ENCODE measurements around the gene CDK14.

The CDK14 gene

DNA sequence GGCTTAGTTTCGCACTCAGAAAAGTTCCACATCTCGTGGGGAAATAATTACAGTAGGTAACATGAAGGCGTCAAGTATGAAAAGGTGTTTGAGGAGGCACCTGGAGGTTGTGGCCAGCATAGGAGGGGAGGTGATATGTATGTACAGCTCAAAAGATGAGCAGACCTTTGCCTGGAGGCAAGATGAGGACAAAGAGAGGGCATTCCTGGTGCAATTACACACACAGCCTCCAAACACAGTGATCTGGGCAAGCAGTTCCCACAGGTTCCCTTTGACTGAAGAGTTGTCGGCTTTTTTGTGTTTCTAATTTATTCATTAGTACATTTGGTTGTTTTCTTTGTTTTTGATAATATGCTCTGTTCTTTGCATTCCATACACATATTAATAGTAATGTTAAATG lies 46.9 kb downstream of the CDK14 start:
- DNase-seq = no peak

DNA sequence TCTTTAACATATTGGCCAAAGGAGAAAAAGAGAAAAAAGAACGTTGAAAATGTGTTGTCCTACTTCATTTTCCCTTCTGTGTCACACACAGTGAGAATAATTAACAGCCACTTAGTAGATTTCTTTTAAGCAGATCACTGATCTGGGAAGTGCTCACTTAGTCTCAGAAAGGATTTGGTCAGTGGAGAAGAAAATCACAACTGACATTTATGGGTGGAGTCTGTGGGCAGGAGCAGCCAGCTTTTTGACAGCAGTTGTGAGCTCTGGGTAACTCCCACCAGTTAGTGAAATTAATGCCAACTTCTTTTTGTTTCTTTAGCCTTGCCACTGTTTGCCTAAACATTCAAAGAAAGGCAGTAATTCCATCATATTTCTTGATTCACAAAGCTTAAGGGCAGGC lies 49.7 kb downstream of the CDK14 start:
- DNase-seq = no peak

DNA sequence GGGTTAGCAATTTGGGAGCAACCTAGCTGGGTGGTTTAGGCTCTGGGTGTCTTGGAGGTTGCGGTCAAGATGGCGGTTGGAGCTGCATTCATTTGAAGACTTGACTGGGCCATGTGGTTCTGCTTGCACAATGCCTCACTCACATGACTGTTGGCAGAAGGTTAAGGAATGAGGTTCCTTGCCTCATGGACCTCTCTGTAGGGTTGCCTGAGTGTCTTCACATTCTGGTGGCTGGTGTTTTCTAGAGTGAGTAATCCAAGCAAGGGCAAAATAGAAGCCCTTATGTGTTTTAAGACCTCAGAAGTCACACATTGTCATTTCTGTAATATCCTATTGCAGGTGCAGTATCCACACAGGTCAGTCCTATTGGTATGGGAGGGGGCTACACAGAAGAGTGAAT lies 52.0 kb downstream of the CDK14 start:
- DNase-seq = no peak

DNA sequence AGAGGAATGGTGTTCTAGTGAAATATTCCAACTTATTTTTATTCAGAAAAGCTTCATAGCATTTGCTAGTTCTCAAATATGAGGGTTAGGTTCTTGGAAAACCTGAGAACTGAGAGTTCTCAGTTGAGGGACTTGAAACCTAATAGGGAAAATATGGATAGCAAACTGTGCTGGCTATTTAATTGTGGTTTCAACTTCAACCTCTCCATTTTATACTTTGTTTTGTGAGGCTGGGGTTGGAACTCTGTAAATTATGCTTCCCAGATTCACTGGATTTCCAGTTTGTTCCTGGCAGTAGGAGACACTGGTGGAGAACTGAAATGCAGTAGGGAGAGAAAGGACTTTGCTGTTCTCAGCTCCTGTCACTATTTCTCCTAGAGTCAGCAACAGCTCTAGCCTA lies 52.7 kb downstream of the CDK14 start:
- DNase-seq = no peak

DNA sequence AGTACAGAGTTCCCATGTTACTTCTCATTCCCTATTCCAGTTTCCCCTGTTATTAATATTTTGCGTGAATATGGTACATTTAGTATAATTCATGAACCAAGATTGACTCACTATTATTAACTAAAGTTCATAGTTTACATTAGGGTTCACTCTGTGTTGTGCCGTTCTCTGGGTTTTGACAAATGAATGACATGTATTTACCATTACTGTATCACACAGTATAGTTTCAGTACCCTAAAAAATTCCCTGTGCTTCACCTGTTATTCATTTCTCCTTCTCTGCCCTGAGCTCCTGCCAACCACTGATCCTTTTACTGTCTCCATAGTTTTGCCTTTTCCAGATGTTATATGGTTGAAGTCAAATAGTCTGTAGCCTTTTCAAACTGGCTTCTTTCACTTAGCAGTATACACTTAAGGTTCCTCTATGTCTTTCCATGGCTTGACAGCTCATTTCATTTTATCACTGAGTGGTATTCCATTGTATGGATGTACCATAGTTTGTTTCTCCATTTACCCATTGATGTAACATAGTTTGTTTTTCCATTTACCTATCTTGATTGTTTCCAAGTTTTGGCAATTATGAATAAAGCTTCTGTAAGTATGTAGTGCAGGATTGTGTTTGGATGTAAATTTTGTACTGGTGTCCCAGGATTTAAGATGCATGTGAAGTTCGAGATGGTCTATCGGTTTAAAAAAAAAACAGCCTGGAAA lies 58.8 kb downstream of the CDK14 start:
- DNase-seq = no peak

DNA sequence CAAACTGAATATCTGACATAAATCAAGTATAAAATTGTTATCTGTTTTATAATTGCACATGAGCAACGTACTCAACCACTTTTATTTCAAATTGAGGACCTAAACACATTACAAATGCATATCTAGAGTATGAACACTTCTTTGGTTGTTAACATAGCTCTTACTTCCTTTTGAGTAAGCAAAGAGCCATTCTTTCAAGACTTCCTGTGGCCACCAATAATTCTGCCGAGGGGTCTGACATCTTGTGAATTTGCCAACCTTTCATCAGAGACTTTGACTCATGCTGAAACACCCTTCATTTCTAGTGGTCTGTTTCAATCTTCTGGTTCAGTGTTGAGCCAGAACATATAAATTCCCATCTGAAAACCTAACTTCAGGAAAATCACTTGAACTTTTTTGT lies 59.4 kb downstream of the CDK14 start:
- DNase-seq = peak; percentile 97

DNA sequence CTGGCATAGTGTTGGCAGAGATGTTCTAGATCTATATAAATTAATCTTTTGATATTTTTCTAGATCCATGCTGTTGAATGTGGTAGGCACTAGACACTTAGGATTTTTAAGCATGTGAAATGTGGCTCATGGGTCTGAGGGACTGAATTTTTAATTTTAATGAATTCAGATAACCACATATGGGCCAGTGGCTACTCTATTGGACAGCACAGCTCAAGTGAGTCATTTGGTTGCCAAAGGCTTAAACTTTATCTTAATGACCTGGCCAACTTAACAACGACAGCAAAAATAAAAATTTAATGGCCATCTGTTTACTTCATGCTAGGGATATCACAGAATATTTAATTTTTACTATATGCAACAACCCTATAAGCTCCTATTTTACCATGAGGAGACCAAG lies 61.4 kb downstream of the CDK14 start:
- no peak for DNase-seq

DNA sequence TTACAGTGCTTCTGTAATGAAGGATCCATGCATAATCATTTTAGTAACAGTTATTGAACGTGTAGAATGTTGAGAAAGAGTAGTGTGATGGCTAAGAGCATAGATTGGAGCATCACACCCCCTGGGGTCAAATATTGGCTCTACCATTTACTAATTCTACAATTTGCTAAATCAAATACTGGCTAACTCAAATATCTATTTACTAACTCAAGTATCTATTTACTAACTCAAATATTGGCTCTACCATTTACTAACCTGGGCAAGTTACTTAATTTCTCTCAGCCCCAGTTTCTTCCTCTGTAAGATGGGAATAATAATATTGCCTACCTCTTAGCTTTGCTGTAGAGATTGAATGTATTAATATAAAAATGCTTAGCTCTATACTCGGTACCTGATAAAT lies 64.0 kb downstream of the CDK14 start:
- DNase-seq = no peak

DNA sequence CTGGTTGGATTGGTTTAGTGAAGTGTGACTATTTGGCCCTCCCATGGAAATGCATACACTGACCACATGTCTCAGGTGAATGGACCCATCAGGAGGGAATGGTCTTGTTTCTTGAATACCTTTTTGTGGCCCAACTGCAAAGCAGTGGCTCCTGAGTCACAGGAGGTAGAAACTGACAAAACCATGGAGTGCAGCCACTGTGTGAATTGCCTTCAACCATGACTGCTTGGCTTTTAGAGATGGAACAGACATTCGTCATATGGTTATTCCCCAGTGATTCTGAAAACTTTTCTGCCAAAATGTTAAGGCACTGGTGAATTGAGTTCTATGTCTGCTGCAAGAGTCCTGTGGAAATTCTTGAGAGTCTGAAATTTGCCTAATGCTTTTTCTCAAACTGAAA lies 64.7 kb downstream of the CDK14 start:
- no peak for DNase-seq

DNA sequence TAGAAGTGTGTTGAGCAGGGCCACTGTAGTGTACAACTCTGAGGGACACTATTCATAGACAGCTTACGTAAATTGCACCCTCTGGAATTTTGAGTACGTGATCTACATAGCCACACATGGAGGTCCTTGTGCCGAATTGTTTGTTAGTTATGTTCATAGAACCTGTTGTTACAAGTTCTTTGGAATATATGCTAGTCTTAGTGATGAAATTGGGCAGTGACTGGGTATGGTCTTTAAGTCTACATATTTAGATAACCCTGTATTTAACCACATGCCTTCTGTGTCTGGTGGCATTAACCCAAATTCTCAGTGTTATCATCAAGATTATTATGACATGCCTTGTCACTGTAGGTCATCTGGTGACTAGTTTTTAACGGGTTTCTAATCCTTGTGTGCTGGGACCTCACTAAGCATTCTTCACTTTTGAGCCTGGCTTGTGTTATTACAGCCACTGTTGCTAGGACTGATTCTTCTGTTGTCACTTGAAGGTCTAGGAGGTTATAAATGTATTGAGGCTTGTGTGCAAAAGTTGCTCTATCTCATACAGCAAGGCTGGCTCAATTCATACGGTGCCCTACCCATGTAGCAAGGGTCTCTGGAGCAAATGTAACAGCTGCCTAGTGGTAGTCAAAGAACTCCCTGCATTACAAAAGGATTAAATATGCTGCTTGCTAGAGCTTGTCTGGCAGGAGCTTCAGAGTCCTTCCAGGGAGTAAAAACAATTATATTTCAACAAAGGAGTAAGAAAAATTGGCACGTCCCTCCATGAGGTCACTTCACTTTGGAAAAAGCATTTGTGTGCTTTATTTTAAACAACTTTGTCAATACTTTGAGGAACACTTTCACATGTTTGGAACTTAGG lies 65.4 kb downstream of the CDK14 start:
- DNase-seq = peak; percentile 29

DNA sequence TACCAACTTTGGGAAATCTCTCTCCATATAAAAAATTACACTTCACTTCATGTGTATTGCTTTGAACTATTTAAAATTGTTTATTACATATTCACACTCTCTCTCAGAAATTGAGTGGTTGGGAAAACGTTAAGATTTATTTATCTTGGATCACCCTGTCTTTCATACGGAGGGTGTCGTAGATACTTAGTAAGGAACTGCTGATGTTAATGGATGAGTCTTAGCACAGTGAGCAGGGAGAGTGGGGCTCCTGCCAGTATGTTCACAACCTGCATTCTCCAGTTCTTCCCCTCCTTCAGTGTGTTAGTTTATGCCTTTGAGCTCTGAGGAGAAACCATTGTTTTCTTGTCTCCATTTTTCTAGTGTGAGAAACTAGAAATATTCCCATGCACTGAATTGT lies 67.1 kb downstream of the CDK14 start:
- DNase-seq = no peak

DNA sequence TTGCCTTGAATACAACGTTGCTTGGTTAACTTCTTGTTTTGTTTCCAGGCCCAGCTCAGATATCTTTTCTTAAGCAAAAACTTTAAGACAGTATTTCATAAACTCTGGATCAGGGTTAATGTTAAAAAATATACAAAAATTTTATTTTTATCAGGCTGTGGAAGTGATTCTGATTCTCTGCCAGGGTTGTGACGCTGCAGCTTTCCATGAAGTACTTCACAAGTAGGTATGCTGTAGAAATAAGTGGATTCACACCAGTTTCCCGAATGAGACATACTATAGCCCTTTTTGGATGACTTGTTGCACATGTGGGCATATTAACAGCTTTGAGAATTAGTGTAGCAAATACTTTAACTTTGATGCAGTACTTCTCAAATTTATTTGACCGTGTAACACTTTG lies 70.1 kb downstream of the CDK14 start:
- no peak for DNase-seq

DNA sequence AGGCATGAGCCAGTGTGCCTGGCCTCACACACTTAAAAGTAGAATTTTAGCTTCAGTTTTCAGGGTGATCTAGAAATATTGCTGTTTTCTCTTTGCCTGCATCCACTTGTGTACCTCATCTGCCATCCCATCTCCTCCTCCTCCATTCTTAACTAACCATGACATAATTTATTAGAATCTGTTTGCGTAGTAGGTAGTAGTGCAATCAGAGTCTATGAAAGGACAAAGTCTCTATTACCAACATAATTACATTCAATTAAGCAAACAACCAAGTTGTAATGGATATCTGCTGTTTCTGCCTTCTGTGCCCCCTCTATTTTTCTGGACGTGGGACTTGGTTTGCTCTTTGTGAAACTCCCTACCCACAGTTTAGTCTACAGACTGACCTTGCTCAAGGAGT lies 72.9 kb downstream of the CDK14 start:
- DNase-seq = no peak

DNA sequence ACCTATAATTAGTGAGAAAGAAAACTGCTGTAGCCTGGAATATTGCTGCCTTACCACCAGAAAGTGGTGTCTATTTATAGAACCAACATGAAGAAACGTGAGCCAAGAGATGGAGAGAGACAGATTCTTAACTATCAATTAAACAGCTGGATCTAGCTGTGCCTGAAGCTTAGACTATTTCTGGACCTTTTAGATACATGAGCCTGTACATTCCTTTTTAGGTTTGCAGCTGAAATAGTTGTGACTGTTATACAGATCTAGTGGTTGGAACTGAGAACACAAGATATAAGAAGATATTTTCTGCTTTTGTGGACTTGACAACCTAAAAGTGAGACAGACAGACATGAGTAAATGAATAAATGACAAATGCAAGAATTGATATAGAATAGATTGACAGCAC lies 73.4 kb downstream of the CDK14 start:
- DNase-seq = no peak

DNA sequence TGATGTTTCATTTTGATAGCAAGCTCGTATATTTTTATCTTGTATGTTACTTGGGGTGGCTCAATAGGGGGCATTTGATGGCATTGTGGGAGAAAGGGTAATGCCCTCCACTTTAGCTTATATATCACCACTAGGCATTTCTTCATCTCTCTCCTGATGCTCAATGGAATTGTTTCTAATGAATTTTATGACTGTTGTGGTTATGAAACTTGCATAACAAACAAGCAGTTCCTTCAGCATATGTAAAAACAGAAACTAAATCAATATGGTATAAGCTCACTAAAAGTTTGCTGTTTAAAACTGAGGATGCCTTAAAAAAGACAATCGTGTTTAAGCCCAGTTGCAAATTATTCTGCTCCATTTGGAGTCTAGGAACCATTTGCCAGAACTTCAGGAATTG lies 75.5 kb downstream of the CDK14 start:
- no peak for DNase-seq

DNA sequence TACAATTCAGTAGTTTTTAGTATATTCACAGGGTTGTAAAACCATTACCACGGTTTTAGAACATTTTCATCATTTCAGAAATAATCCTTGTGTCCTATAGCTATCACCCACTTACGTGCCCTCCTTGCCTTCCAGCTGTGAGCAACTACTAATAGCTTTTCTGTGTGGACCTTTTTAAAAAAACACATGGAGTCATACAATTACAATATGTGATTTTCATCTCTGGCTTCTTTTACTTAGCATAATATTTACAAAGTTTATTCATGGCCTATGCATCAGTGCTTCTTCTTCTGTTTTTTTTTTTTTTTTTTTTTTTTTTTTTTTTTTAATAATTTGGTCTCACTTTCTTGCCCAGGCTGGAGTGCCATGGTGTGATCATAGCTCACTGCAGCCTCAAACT lies 76.1 kb downstream of the CDK14 start:
- no peak for DNase-seq

DNA sequence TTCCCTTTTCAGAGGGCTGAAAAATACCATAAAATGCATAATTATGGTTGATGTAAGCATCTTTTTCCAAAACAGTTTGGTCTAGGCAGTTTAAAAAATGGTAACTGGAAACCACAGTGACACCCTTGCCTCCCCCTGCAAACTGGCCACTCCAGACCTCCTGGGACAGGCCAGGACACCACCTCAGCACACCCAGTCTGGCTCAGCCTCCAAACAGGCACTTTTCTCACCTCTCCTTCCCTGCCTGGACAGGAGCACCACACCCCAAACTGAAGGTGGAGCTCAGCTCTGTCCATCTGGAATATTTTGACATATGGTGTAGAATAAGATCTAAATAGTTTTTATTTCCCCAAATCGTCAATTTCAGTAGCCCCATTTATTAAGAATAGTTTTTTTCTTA lies 78.5 kb downstream of the CDK14 start:
- no peak for DNase-seq

DNA sequence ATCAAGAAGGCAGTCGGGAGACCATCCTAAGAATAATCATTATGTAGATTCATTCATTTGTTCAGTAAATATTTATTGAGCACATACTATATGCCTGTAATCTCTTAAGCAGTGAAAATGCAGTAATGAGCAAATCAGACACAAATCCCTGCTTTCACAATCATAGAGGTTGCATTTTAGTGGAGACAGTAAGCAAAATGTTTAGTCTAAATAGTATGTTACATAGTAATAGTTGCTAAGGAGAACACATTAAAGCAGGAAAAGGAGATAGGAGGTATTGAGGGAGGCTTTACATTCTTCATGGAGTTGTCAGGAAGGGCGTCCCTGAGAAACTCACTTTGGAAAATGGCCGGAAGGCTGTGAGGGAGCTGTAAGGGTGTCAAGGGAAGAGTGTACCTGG lies 79.9 kb downstream of the CDK14 start:
- DNase-seq = no peak

DNA sequence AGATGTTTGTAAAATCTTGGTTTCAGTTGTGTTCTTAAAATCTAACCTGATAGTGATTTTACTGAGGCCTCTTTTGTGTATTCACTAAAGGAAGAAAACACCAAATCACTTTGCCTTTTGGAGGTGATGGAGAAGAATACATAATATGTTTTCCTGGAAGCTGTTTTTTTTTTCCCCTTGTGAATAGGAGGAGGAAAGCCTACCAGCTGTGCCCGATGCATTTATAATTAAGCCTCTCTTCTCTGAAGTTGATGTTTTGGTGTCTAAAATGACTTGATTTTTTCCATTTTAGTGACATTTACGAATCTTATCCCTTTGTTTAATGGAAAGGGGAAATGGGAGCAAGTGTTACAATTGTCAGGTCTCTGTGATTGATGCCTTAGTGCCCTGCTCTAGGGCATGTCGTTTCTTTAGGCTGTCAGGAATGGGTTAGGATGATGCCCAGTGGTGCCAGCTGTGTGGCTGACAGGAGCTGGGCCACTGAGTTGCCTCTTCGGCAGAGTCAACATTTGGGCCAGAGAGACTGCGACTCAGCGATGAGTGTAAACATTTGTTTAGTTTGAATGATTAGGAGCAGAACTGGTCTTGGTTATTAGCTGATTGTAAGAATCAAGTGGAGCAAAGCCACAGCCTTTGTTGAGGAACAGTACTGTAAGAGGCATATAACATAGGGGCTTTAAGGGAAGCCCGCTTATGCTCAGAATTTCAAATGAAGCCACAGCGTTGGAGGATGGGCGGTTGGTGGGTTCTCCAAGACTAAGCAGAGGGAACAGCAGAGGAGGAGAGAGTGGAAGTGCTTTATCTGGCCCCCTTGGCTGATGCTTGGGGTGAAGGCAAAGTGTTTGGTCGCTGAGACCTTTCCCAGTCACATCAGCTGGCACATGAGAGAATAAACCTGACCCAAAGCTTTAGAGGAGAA lies 81.6 kb downstream of the CDK14 start:
- no peak for DNase-seq

DNA sequence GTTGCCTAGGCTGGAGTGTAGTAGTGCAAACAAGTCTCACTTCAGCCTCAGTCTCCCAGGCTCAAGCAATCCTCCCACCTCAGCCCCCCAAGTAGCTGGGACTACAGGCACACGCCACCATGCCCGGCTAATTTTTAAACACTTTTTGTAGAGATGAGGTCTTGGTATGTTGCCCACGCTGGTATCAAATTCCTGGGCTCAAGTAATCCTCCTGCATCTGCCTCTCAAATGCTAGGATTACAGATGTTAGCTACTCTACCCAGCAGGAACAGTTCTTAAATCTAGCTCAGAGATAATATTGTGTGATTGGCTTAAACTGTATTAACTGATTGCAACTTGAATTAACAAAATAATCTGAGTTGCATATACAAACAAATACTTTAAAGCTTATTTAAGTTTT lies 82.9 kb downstream of the CDK14 start:
- DNase-seq = no peak

DNA sequence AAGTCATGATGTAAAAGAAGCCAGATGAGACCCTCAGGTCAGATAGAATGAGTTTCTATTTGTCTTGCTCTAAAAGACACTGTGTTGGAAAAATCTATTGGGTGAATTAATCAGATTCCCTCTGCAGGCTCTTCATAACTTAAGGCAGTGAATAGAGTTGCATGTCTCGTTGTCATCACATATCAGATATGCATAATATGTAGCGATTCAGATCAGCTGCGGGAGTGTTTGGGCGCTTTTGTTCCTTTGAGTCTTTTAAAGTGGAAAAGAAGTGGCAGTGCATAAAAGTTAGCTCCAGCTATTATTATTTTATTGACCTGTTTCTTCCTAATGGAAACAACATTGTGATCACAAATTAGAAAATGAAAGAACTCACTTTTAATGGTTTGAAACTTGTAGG lies 84.4 kb downstream of the CDK14 start:
- DNase-seq = no peak

DNA sequence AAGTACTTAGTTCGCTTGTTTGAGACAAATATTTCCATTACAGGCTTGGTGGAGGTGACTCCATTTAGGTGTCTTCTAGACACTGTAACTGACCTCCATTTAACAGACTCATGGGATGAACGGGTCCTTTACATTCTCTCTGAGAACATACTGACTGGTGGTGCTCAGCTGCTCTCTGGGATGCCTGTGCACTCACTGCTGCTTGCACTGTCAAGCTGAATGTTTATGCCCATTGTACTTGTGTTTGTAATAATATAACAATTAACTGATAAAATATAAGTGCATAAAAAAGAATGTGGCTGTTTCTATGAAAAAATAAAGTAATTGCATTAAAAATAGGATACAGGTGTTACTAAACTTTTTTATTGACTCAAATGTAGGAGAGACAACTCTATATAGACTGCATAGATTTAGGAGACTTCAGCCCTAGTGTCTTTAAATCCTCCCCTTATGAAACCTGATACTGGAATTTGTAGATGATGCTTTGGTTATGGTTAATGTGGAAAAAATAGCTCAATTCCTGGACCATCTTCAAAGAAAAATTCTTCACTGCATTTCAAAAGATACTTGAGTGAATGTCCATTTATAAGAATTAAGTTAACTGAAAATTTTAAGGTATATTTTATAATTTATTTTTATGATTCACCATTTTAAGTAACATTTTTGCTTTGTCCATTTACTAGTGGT lies 85.4 kb downstream of the CDK14 start:
- DNase-seq = peak; percentile 61

DNA sequence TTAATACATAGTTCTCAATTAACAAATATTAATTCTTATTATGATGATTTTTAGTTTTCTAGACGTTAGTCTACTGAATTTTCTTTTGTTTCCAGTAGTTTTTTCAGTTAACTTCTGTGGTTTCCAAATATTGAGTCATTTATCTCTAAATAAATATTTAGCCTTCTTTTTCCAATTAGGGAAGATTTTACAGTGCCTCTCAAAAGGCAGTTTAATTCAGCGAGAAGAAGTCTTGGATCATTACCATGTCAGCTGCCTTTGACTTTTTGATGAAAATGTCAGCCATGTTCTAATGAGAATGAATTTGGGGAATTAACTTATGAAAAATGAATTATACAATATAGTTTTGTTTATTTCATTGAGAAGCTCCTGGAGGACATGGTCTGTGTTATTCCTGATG lies 90.0 kb downstream of the CDK14 start:
- peak; percentile 23 for DNase-seq

All from fibroblast of skin of right biceps (primary cell).